K562 (cell line): ENCODE results near the gene PRKAG2. TPM values are rescaled to one million over a fixed set of nuclear protein-coding genes. Genes with fewer than 3 reads are reported as not detected.
A peak's percentile ranks its signal among the peaks of the same experiment; 100 is the strongest.

Experiments
- ATAC-seq: fragments of 200-7000 bp; cut with Tn5 transposase; 3 replicates; pipeline ENCODE4 v1.9.1; 2020; ENCODE audit warnings: moderate library complexity
- BruUV-seq: library from RNA; stranded (reverse); fragments of 400-500 nt; replicated peaks from 2 replicates; lab custom pipeline; 2021; lab: Mats Ljungman, UMichigan
- CTCF ChIA-PET: fragments of 300-600 bp; formaldehyde crosslinking; extraction: SDS; loops from one replicate; lab custom pipeline; 2021; ENCODE audit warnings: low intra/inter-chr PET ratio; lab: Yijun Ruan, JAX
- POLR2A ChIA-PET: fragments of 300-600, 350-650 bp; sonication (Branson Sonifier 250); formaldehyde crosslinking; extraction: SDS; loops from one replicate; lab custom pipeline; 2021; ENCODE audit warnings: antibody characterized with exemption, inconsistent platforms; lab: Yijun Ruan, JAX
- DNase-seq, 4 experiments: peaks; one replicate each; pipeline versions ENCODE4 v3.0.0 to v3.0.0-alpha.2; 2011 to 2018; ENCODE audit warnings: low spot score in 3 of 4, mixed read lengths in 3 of 4; ENCODE audit errors: extremely low read depth in 1 of 4
- FAIRE-seq: peaks from 2 replicates; lab custom pipeline; 2011; peaks lifted over from hg19 to GRCh38; lab: Jason Lieb, UNC
- H2AFZ ChIP-seq: 2 replicates; pipeline ENCODE4 v1.6.0; 2011; ENCODE audit warnings: low read depth, low read length, control low read depth, inconsistent platforms
- H3K27ac ChIP-seq: fragments of 200-600 bp; 3 replicates; pipeline ENCODE4 v1.8.0; 2011; ENCODE audit warnings: low read depth, mild to moderate bottlenecking, control low read depth, inconsistent platforms, low read length, moderate library complexity, mixed read lengths; ENCODE audit errors: extremely low read depth
- H3K27me3 ChIP-seq, 2 experiments: fragments of 300-600 bp in 1 of 2; 2 replicates in 1 of 2; 3 replicates in 1 of 2; pipeline versions ENCODE4 v1.6.0 to v1.8.0; 2011; ENCODE audit warnings: inconsistent platforms in 2 of 2, low read length in 2 of 2, mild to moderate bottlenecking in 1 of 2, mixed read lengths in 1 of 2, moderate library complexity in 1 of 2; ENCODE audit not compliant: control insufficient read depth in 2 of 2, insufficient read depth in 2 of 2
- H3K36me3 ChIP-seq: fragments of 300-600 bp; 3 replicates; pipeline ENCODE4 v1.8.0; 2011; ENCODE audit warnings: mild to moderate bottlenecking, low read length, inconsistent platforms; ENCODE audit not compliant: control insufficient read depth, insufficient read depth
- H3K4me1 ChIP-seq, 2 experiments: fragments of 200-600 bp in 1 of 2; replicated peaks in 1 of 2; 2 replicates in 1 of 2; 3 replicates in 1 of 2; pipeline versions ENCODE4 v1.5.1 to v1.8.0; 2011; ENCODE audit warnings: inconsistent platforms in 2 of 2, low read length in 2 of 2, mild to moderate bottlenecking in 1 of 2, mixed read lengths in 1 of 2, moderate library complexity in 1 of 2; ENCODE audit not compliant: control insufficient read depth in 2 of 2, insufficient read depth in 2 of 2
- H3K4me2 ChIP-seq: 2 replicates; pipeline ENCODE4 v1.6.1; 2011; ENCODE audit warnings: low read length, control low read depth, inconsistent platforms, mixed read lengths; ENCODE audit not compliant: insufficient read depth
- H3K4me3 ChIP-seq: fragments of 200-600 bp; sonication (generic), shearing (Covaris generic); 2 replicates; pipeline ENCODE4 v1.5.1; 2016; ENCODE audit warnings: control low read depth, inconsistent platforms
- H3K79me2 ChIP-seq: fragments of 200-600 bp; 3 replicates; pipeline ENCODE4 v1.8.0; 2011; ENCODE audit warnings: low read length, inconsistent platforms; ENCODE audit not compliant: control insufficient read depth, insufficient read depth
- H3K9ac ChIP-seq, 2 experiments: 2 replicates each; pipeline versions ENCODE4 v1.6.0 to v1.6.1; 2011; ENCODE audit warnings: low read depth in 2 of 2, low read length in 2 of 2, control low read depth in 1 of 2, inconsistent platforms in 1 of 2, mild to moderate bottlenecking in 1 of 2, mixed read lengths in 1 of 2; ENCODE audit not compliant: insufficient read depth in 1 of 2
- H3K9me1 ChIP-seq: one replicate; pipeline ENCODE4 v1.6.0; 2011; ENCODE audit warnings: inconsistent platforms, mild to moderate bottlenecking, low read length, moderate library complexity; ENCODE audit not compliant: control insufficient read depth, insufficient read depth
- H3K9me3 ChIP-seq: replicated peaks from 2 replicates; pipeline ENCODE4 v1.5.1; 2011; ENCODE audit warnings: low read depth, low read length, inconsistent platforms; ENCODE audit not compliant: control insufficient read depth, insufficient read depth
- H4K20me1 ChIP-seq: replicated peaks from 2 replicates; pipeline ENCODE4 v1.6.1; 2011; ENCODE audit warnings: low read length, inconsistent platforms, mixed read lengths; ENCODE audit not compliant: control insufficient read depth, insufficient read depth
- ARID1B ChIP-seq: fragments of 450-650 bp; IDR thresholded peaks from 2 replicates; pipeline ENCODE4 v1.6.1; 2016; ENCODE audit warnings: antibody characterized with exemption, mild to moderate bottlenecking, inconsistent platforms
- ATF7 ChIP-seq: fragments of 450-650 bp; IDR thresholded peaks from 2 replicates; pipeline ENCODE4 v1.7.1; 2014; ENCODE audit warnings: mild to moderate bottlenecking, moderate library complexity
- BACH1 ChIP-seq: fragments of 200-800 bp; sonication (Bioruptor generic); IDR thresholded peaks from 2 replicates; pipeline ENCODE4 v1.6.1; 2016; ENCODE audit warnings: missing genetic modification characterization, missing compliant biosample characterization
- BMI1 ChIP-seq: fragments of 150-350 bp; IDR thresholded peaks from 2 replicates; pipeline ENCODE4 v1.6.1; 2014; ENCODE audit warnings: low read length
- C11orf30 ChIP-seq: fragments of 450-650 bp; IDR thresholded peaks from 2 replicates; pipeline ENCODE4 v1.6.1; 2016; ENCODE audit warnings: low read depth, mild to moderate bottlenecking
- CEBPB ChIP-seq: fragments of 450-650 bp; IDR thresholded peaks from 2 replicates; pipeline ENCODE4 v1.6.1; 2016; ENCODE audit warnings: missing genetic modification characterization, missing compliant biosample characterization
- ESRRA ChIP-seq: fragments of 450-650 bp; IDR thresholded peaks from 2 replicates; pipeline ENCODE4 v1.6.1; 2014; ENCODE audit warnings: low read depth, mild to moderate bottlenecking, moderate library complexity, borderline replicate concordance
- ETV6 ChIP-seq, 3 experiments: fragments of 150-350 bp in 1 of 3; sonication (generic) in 1 of 3; formaldehyde crosslinking in 1 of 3; IDR thresholded peaks; 2 replicates each; pipeline versions ENCODE4 v1.6.1 to v1.8.0; 2014 to 2022; ENCODE audit warnings: borderline replicate concordance in 2 of 3, low read depth in 2 of 3, antibody characterized with exemption in 1 of 3, low read length in 1 of 3, mild to moderate bottlenecking in 1 of 3, missing genetic modification reagents in 1 of 3
- FOSL1 ChIP-seq: fragments of 200-800 bp; sonication (Bioruptor generic); conservative IDR thresholded peaks from 2 replicates; pipeline ENCODE4 v1.6.1; 2016; ENCODE audit warnings: missing genetic modification characterization, missing compliant biosample characterization
- HDAC2 ChIP-seq: fragments of 450-650 bp; IDR thresholded peaks from 2 replicates; pipeline ENCODE4 v1.6.1; 2016; ENCODE audit warnings: mild to moderate bottlenecking
- L3MBTL2 ChIP-seq: fragments of 450-650 bp; IDR thresholded peaks from 2 replicates; pipeline ENCODE4 v1.6.1; 2016; ENCODE audit warnings: mild to moderate bottlenecking, moderate library complexity
- MAFF ChIP-seq: IDR thresholded peaks from 2 replicates; pipeline ENCODE4 v1.6.1; 2012; ENCODE audit warnings: low read length, improper control_type of control experiment
- MAFG ChIP-seq: fragments of 450-650 bp; conservative IDR thresholded peaks from 2 replicates; pipeline ENCODE4 v1.6.1; 2016; ENCODE audit warnings: missing genetic modification characterization, missing compliant biosample characterization
- MAFK ChIP-seq: IDR thresholded peaks from 2 replicates; pipeline ENCODE4 v1.6.1; 2011; ENCODE audit warnings: low read length, improper control_type of control experiment
- MAZ ChIP-seq, 2 experiments: fragments of 450-650 bp in 1 of 2; sonication (generic) in 1 of 2; formaldehyde crosslinking; IDR thresholded peaks in 1 of 2; conservative IDR thresholded peaks in 1 of 2; 2 replicates each; pipeline versions ENCODE4 v1.4.0 to v1.5.0; 2020; ENCODE audit warnings: mild to moderate bottlenecking in 1 of 2, missing genetic modification reagents in 1 of 2
- NCOR1 ChIP-seq: fragments of 450-650 bp; IDR thresholded peaks from 2 replicates; pipeline ENCODE4 v1.6.1; 2016; ENCODE audit warnings: mild to moderate bottlenecking, moderate library complexity
- SIN3A ChIP-seq, 2 experiments: fragments of 150-350 bp in 1 of 2; IDR thresholded peaks; 2 replicates each; pipeline ENCODE4 v1.6.1; 2011 to 2016; ENCODE audit warnings: borderline replicate concordance in 2 of 2, low read depth in 2 of 2, low read length in 2 of 2, mild to moderate bottlenecking in 2 of 2, moderate library complexity in 2 of 2; ENCODE audit not compliant: control insufficient read depth in 1 of 2
- SOX6 ChIP-seq: fragments of 450-650 bp; IDR thresholded peaks from 2 replicates; pipeline ENCODE4 v1.6.1; 2014; ENCODE audit warnings: mild to moderate bottlenecking
- SPI1 ChIP-seq: IDR thresholded peaks from 2 replicates; pipeline ENCODE4 v1.6.1; 2011; ENCODE audit warnings: low read depth, low read length, control low read depth, borderline replicate concordance
- STAT5A ChIP-seq: IDR thresholded peaks from 2 replicates; pipeline ENCODE4 v1.6.1; 2012; ENCODE audit warnings: low read length, inconsistent platforms, borderline replicate concordance
- TCF7 ChIP-seq: sonication (generic); IDR thresholded peaks from 2 replicates; pipeline ENCODE4 v1.6.1; 2016; ENCODE audit warnings: antibody characterized with exemption, borderline replicate concordance
- TEAD2 ChIP-seq: fragments of 450-650 bp; IDR thresholded peaks from 2 replicates; pipeline ENCODE4 v1.6.1; 2016; ENCODE audit warnings: missing genetic modification characterization, control low read depth, missing compliant biosample characterization
- TEAD4 ChIP-seq, 2 experiments: sonication (generic) in 1 of 2; formaldehyde crosslinking in 1 of 2; IDR thresholded peaks; 2 replicates each; pipeline versions ENCODE4 v1.6.1 to v1.8.0; 2012 to 2022; ENCODE audit warnings: borderline replicate concordance in 1 of 2, inconsistent platforms in 1 of 2, low read length in 1 of 2, mild to moderate bottlenecking in 1 of 2, missing genetic modification reagents in 1 of 2
- U2AF1 ChIP-seq: fragments of 200-400 bp; formaldehyde crosslinking; optimal IDR thresholded peaks from 2 replicates; pipeline ENCODE3; 2017; ENCODE audit warnings: mild to moderate bottlenecking, low read depth, low read length, moderate library complexity
- ZNF146 ChIP-seq: IDR thresholded peaks from one replicate; pipeline ENCODE4 v1.6.1; 2018; ENCODE audit warnings: missing compliant biosample characterization; ENCODE audit not compliant: unreplicated experiment
- WGBS: fragments of 100-300 bp; shearing (Covaris generic); methylation state at CpG from one replicate; pipeline ENCODE4 v1.1.6; 2016; ENCODE audit warnings: low coverage, mixed read lengths; ENCODE audit not compliant: insufficient coverage; ENCODE audit errors: missing lambda C conversion rate; 5-methylcytosine and 5-hydroxymethylcytosine counted together
- in situ Hi-C: fragments of 300-500 bp; cut with MboI; formaldehyde crosslinking; loops from 4 replicates; pipeline ENCODE4 v1.15.0; 2018; ENCODE audit warnings: inconsistent platforms, mixed read lengths
- intact Hi-C: fragments of 100-400 bp; cut with micrococcal nuclease; formaldehyde crosslinking; loops from 2 replicates; pipeline ENCODE4 v1.14.2; 2022
- polyA plus RNA-seq, 8 experiments: library from polyadenylated mRNA; depleted of rRNA in 4 of 8; stranded (reverse) in 5 of 8; unstranded in 3 of 8; fragments of >200 nt; fragmentation: Nextera tagmentation in 2 of 8; fragmentation: Illumina TruSeq in 1 of 8; extraction: Ambion mirVana in 2 of 8; extraction: Trizol in 1 of 8; gene quantifications; 2 replicates each; pipeline versions ENCODE4 v1.2.1 to v1.2.3, GENCODE V29; 2011 to 2014; ENCODE audit warnings: inconsistent platforms in 1 of 8, missing spikeins in 1 of 8
- total RNA-seq, 7 experiments: library from RNA; depleted of rRNA in 6 of 7; stranded (reverse); fragments of >200 nt in 6 of 7; fragmentation: Illumina TruSeq in 2 of 7; extraction: Trizol in 2 of 7; gene quantifications; 2 replicates each; pipeline versions ENCODE4 v1.2.1 to v1.2.3, GENCODE V29; 2011 to 2021; ENCODE audit warnings: low replicate concordance in 1 of 7

The PRKAG2 gene
- total and polyA plus RNA-seq, 9 of the 15 experiments (the other 6 are each of a cell fraction or from before 2014, with no cell fraction given) = 0.99 to 5.6 (median 3.3) TPM

- peak; percentile 67 to 87 (median 82) for DNase-seq
- no peaks in the 10 kb centered on the region for H3K79me2 ChIP-seq
- H3K36me3 ChIP-seq = no peaks in the 10 kb centered on the region
- no peak overlapping the region for H3K27ac ChIP-seq
- no peaks in the 10 kb centered on the region for H3K9me1 ChIP-seq
- H3K9me3 ChIP-seq = no peaks in the 10 kb centered on the region
- peaks cover 11 to 13% of the 10 kb centered on the region in 2 experiments for H3K4me1 ChIP-seq
- POLR2A ChIA-PET = no interaction called here
- peaks cover 44 to 67% of the 10 kb centered on the region in 2 experiments for H3K27me3 ChIP-seq
- BruUV-seq = no TSS peak
- peak; percentile 71 for FAIRE-seq
- H3K4me3 ChIP-seq = no peak overlapping the region
- ATAC-seq = peak; percentile 79
- intact Hi-C loops = no loop called here
- no peaks in the 10 kb centered on the region for H4K20me1 ChIP-seq
- in situ Hi-C loops = no loop called here
- peak overlapping the region; percentile 42; the same call in 1 of the 2 replicates for H3K4me2 ChIP-seq
- H3K9ac ChIP-seq = peak overlapping the region in 1 of 2 experiments; percentile 29; a peak in 1 of 4 replicates
- WGBS = 3% methylated on average over 16 of the region's 16 CpGs
- CTCF ChIA-PET = no interaction called here
- H2AFZ ChIP-seq = peak overlapping the region; percentile 58
- TF ChIP-seq MAFK (peak; percentile 82), NCOR1 (no peak), MAZ (CRISPR knock-in tag; conservative IDR thresholded peaks at IDR 0.05 in 1 of 2, IDR thresholded peaks at IDR 0.05 in 1 of 2) (0 out of 4 replicates have a peak, but pooled peaks of 1 of the 2 experiments have one; percentile 29), MAFG (tag) (peak; percentile 71), HDAC2 (no peak), FOSL1 (peak; percentile 98), C11orf30 (peak; percentile 92), TEAD2 (tag) (peak; percentile 88), TEAD4 (IDR thresholded peaks at IDR 0.05; ENCODE audit: low read length) (peak; percentile 76), TEAD4 (CRISPR knock-in tag; IDR thresholded peaks at IDR 0.05; ENCODE audit: borderline replicate concordance) (no peak), TCF7 (no peak), SIN3A (IDR thresholded peaks at IDR 0.05; ENCODE audit: borderline replicate concordance in 2 of 2, control insufficient read depth in 1 of 2, low read depth in 2 of 2, low read length in 2 of 2) (no peak), BMI1 (no peak), SPI1 (peak; percentile 58), ARID1B (peak; percentile 67; the same call in 1 of the 2 replicates), ZNF146 (CRISPR knock-in tag) (no peak), MAFF (peak; percentile 75; the same call in 1 of the 2 replicates), SOX6 (0 out of 2 replicates have a peak, but pooled peaks have one; percentile 18), STAT5A (no peak), BACH1 (tag) (peak; percentile 47; the same call in 1 of the 2 replicates), CEBPB (tag) (0 out of 2 replicates have a peak, but pooled peaks have one; percentile 10), ATF7 (peak; percentile 95), L3MBTL2 (peak; percentile 66), ETV6 (IDR thresholded peaks at IDR 0.05; ENCODE audit: borderline replicate concordance in 1 of 2, low read depth in 2 of 2, low read length in 1 of 2) (no peak), ETV6 (CRISPR knock-in tag; IDR thresholded peaks at IDR 0.05; ENCODE audit: borderline replicate concordance) (no peak), ESRRA (0 out of 2 replicates have a peak, but pooled peaks have one; percentile 25), U2AF1 (no peak)
Observed at GRCh38 chr7:151687523-151688235, 189.2 kb downstream of the PRKAG2 start.
